22Rv1 (cell line): Measurements from ENCODE around the gene CBX5.

Experiments used
- H3K27ac ChIP-seq: fragments of 450-650 bp; 2 replicates; pipeline ENCODE4 v1.5.1; 2017
- CTCF ChIP-seq: fragments of 450-650 bp; IDR thresholded peaks from 2 replicates; pipeline ENCODE4 v1.5.1; 2017; ENCODE audit warnings: mild to moderate bottlenecking
- ZFX ChIP-seq: fragments of 450-650 bp; IDR thresholded peaks from 2 replicates; pipeline ENCODE4 v1.6.1; 2017; ENCODE audit warnings: antibody characterized with exemption, borderline replicate concordance

CBX5 gene

GRCh38 chr12:54182086-54182485 lies 97.8 kb downstream of the CBX5 start:
- H3K27ac ChIP-seq: no peak overlapping the region
- TF ChIP-seq ZFX (no peak), CTCF (no peak)
